Measurements from ENCODE around the gene ALDH7A1.

GRCh38 chr5:126583761-126584160 lies 11.3 kb downstream of the ALDH7A1 start:
- no peak for TF ChIP-seq CTCF (IDR thresholded peaks at IDR 0.05)
- no peak for TF ChIP-seq EZH2 (IDR thresholded peaks at IDR 0.05; ENCODE audit: borderline replicate concordance, insufficient read depth, low read depth, low read length, poor library complexity, severe bottlenecking)

Measured in B cell (primary cell).